GM21526 (cell line): ENCODE data around the gene JOSD1.
"Not testable (repeated sequence)": the region's sequence is repeated elsewhere in the genome, so short reads cannot be mapped to it uniquely, and the experiment has no call there.

Source experiments
- ATAC-seq: cut with Tn5 transposase; IDR thresholded peaks from one replicate; pipeline ENCODE4 v1.9.1; 2021; ENCODE audit warnings: moderate library complexity; ENCODE audit not compliant: unreplicated experiment, low FRiP score

JOSD1 gene

GRCh38 chr22:38696606-38697424 lies 3.9 kb downstream of the JOSD1 start:
- no peak for ATAC-seq

GRCh38 chr22:38694940-38695339 lies 5.8 kb downstream of the JOSD1 start:
- no peak for ATAC-seq

- no peak for ATAC-seq
Observed at GRCh38 chr22:38694049-38694448, 6.7 kb downstream of the JOSD1 start.

GRCh38 chr22:38689651-38690050 lies 11.1 kb downstream of the JOSD1 start:
- ATAC-seq, result no peak

GRCh38 chr22:38685761-38686160 lies 15.0 kb downstream of the JOSD1 start:
- no peak for ATAC-seq

- no peak for ATAC-seq
Observed at GRCh38 chr22:38684895-38685294, 15.8 kb downstream of the JOSD1 start.

GRCh38 chr22:38681582-38682335 lies 19.0 kb downstream of the JOSD1 start, which contains the start of gene TOMM22:
TSS of gene TOMM22 (plus strand) at chr22:38681957. CDS start at chr22:38681979, 22 bp downstream.
- peak; percentile 76 for ATAC-seq

GRCh38 chr22:38675833-38676232 lies 24.9 kb downstream of the JOSD1 start:
- ATAC-seq, result no peak

GRCh38 chr22:38674888-38675287 lies 25.9 kb downstream of the JOSD1 start:
- no peak for ATAC-seq

GRCh38 chr22:38657045-38657909 lies 43.5 kb downstream of the JOSD1 start:
- peak; percentile 31 for ATAC-seq

GRCh38 chr22:38656256-38657044 lies 44.3 kb downstream of the JOSD1 start, which contains the start of the genes CBY1 and FAM227A:
TSS of gene CBY1 (plus strand) at chr22:38656638. CDS start at chr22:38668055, 11,417 bp downstream.
TSS of gene FAM227A (minus strand) at chr22:38656392. CDS start at chr22:38650168, 6,224 bp downstream.
- ATAC-seq, result peak; percentile 59

GRCh38 chr22:38655519-38656255 lies 45.1 kb downstream of the JOSD1 start:
- ATAC-seq, result no peak

- ATAC-seq, result no peak
Observed at GRCh38 chr22:38653741-38654140, 47.0 kb downstream of the JOSD1 start.

GRCh38 chr22:38652859-38653258 lies 47.9 kb downstream of the JOSD1 start:
- ATAC-seq, result no peak

- ATAC-seq, result no peak
Observed at GRCh38 chr22:38649841-38650522, 50.8 kb downstream of the JOSD1 start.

- no peak for ATAC-seq
Observed at GRCh38 chr22:38645430-38645829, 55.3 kb downstream of the JOSD1 start.

GRCh38 chr22:38644245-38644644 lies 56.5 kb downstream of the JOSD1 start:
- ATAC-seq, result not testable (repeated sequence)

- no peak for ATAC-seq
Observed at GRCh38 chr22:38641476-38642040, 59.2 kb downstream of the JOSD1 start.
